NCI-H460 (cell line): Measurements from ENCODE around the gene SCAPER. TPM values are rescaled to one million over a fixed set of nuclear protein-coding genes. Genes with fewer than 3 reads are reported as not detected.
"Not testable (repeated sequence)": the region's sequence is repeated elsewhere in the genome, so short reads cannot be mapped to it uniquely, and the experiment has no call there.

Experiments used
- DNase-seq: peaks from one replicate; pipeline ENCODE4 v3.0.0-alpha.2; 2016; ENCODE audit warnings: low read depth; ENCODE audit errors: extremely low read depth
- total RNA-seq: library from RNA; depleted of rRNA; stranded (reverse); fragments of >200 nt; shearing (Covaris generic); gene quantifications from 2 replicates; pipeline ENCODE4 v1.2.3, GENCODE V29; 2014

SCAPER gene
- total RNA-seq, 1 experiment from 2014 or later: 8.8 TPM

GRCh38 chr15:76514282-76514681 is 390.9 kb downstream of the SCAPER start:
- DNase-seq: no peak

DNA sequence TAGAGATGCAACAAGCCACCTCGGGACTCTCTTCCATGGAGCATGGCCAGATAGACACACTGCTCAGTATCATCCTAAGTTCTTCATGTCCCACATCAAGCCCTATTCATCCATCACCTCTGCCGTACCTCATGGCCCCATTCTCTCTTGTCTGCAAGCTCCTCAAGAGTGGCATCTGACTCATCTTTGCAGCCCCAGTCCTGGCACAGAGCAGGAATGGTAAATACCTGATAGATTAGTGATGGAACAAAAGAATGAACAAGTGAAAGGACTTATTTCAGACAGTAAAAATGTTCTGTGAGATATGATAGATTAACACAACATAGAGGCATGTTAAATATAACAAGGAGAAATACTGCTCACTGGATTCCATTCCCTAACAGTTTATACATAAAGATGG is 392.2 kb downstream of the SCAPER start:
- no peak for DNase-seq

GRCh38 chr15:76510663-76511062 is 394.5 kb downstream of the SCAPER start:
- not testable (repeated sequence) for DNase-seq

DNA sequence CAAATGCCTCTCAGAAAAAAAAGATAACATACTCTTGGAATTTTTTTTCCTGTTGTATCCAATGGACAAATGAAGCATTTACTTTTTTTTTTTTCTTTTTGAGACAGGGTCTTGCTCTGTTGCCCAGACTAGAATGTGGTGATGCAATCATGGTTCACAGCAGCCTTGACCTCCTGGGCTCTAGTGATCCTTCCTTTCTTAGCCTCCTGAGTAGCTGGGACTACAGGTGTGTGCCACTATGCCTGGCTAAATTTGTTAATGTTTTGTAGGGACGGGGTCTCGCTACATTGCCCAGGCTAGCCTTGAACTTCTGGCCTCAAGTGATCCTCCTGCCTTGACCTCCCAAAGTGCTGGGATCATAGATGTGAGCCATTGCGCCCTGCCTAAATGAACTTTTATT is 401.3 kb downstream of the SCAPER start:
- DNase-seq: no peak

GRCh38 chr15:76503121-76503520 is 402.0 kb downstream of the SCAPER start:
- DNase-seq: no peak

- DNase-seq: no peak
These were observed 402.5 kb downstream of the SCAPER start for GRCh38 chr15:76502678-76503077.

GRCh38 chr15:76502185-76502584 is 403.0 kb downstream of the SCAPER start:
- not testable (repeated sequence) for DNase-seq

DNA sequence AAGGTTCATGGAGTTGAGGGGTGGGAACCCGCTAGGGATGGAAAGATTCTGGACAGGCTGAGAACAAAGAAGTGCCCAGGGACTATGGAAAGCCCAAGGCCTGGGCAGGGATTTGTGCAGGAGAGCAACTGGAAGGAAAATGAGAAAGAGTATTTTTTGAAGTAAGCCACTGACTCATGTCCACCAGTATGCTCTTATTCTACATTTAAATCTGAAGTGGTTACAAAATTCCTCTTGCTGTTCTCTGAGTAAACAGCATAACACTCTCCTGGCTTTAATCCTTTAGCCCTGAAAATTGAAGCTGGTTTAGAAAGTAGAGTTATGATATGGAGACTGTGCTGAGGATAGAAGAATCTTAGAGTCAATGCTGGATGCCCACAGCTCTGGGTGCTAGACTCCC is 403.4 kb downstream of the SCAPER start:
- DNase-seq: no peak

DNA sequence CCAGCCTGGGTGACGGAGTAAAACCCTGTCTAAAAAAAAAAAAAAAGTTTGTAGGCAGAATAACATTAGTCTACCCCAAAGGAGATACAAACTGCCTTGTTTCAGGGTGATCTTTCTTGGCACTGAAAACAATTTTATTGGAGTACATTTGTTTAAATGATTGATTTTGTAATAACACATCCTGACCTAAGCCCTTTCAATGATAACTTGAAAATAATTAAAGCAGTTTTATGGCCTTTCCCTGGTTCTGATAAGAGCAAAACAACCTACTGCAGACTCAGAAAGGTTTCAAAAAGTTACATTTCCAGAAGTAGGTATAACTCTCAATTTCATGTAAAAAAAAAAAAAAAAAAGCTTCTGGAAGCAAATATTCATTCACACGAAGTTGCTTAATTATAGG is 404.1 kb downstream of the SCAPER start:
- DNase-seq: no peak

DNA sequence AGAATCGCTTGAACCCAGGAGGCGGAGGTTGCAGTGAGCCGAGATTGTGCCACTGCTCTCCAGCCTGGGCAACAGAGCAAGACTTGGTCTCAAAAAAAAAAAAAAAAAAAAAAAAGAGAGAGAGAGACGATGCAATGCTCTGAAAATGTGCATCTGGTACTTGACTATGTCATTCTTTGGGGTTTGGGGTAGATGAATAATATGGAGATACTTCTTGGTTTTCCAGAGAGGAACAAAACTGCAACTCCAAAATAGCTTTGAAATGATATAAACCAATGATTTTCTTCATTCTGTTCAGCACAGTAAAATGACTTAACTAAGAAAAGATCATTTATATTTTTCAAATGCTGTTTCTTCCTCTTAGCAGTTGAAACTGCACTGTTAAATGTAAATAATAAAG is 409.7 kb downstream of the SCAPER start:
- DNase-seq: no peak

- no peak for DNase-seq
These were observed 412.6 kb downstream of the SCAPER start for GRCh38 chr15:76492538-76492937.

- no peak for DNase-seq
These were observed 421.4 kb downstream of the SCAPER start for GRCh38 chr15:76483752-76484151.

DNA sequence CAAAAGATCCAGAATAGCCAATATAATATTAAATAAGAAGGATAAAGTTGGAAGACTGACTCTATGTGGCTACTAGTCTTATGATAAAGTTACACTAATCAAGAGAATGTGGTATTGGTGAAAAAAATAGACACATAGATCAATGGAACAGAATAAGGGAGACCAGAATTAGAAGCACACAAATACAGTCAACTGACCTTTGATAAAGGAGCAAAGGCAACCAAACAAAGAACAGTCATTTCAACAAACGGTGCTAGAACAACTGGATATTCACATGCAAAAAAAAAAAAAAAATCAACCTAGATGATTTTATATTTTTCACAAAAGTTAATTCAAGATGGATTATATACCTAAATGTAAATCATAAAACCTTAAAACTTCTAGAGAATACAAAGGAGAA is 422.1 kb downstream of the SCAPER start:
- DNase-seq: no peak

GRCh38 chr15:76480267-76480666 is 424.9 kb downstream of the SCAPER start:
- DNase-seq: no peak

DNA sequence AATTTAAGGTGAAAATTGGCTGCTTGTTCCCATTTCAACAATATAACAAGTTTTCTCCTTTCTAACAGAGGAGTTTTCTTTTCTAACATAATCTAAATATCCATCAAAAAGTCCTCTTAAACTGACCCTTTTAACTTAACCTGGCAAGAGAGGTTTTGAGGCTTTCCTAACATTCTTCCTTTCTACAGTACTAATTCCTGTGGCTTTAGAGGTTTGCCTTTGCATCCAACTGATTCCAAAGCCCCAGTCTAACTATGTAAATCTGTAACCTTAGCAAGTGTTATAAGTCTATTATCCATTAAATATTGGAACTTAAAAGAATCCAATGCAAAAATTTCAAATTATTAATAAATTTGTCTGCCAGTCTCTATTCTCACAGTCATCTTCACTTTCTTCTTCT is 434.4 kb downstream of the SCAPER start:
- no peak for DNase-seq

GRCh38 chr15:76468722-76469121 is 436.4 kb downstream of the SCAPER start:
- no peak for DNase-seq

DNA sequence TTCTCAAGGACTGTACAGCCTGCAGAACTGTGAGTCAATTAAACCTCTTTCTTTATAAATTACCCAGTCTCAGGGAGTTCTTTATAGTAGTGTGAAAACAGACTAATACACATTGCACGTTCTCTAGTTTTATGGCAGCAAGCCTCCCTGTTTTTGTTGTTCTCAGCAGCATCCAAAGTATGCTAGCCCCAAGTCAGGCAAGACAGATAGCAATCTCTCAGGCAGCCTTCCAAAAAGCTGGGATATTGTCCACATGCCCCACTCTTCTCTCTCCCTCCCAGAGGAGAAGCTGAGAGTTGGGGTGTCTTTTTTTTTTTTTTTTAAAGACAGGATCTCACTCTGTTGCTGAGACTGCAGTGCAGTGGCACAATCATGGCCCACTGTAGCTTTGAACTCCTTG is 438.0 kb downstream of the SCAPER start:
- DNase-seq: no peak

- DNase-seq: no peak
These were observed 439.4 kb downstream of the SCAPER start for GRCh38 chr15:76465728-76466127.

DNA sequence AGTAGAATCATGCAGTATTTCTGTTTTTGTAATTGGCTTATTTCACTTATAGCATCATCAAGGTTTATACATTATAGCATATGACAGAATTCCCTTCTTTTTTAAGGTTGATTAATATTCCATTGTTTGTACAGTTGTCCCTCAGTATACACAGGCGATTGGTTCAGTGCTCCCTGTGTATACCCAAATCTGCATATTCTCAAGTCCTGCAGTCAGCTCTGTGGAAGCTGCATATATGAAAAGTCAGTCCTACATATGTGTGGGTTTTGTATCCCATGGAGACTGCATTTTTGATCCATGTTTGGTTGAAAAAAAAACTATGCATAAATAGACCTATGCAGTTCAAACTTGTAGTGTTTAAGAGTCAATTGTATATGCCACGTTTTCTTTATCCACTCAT is 440.9 kb downstream of the SCAPER start:
- no peak for DNase-seq

DNA sequence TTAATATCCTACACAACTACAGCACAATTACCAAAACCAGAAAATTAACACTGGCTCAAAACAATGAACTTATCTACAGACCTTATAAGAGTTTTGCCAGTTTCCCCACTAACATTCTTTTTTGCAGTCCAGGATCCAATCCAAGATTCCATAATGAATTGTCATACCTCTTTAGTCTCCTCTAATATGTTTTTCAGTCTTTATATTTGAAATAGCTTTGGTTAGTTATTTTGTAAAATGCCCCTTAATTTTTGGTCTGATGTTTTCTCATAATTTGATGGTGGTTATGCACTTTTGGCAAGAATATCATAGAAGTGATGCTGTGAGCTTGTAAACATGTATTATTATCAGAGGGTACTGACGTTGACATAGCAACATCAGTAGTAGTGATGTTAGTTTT is 444.3 kb downstream of the SCAPER start:
- no peak for DNase-seq

DNA sequence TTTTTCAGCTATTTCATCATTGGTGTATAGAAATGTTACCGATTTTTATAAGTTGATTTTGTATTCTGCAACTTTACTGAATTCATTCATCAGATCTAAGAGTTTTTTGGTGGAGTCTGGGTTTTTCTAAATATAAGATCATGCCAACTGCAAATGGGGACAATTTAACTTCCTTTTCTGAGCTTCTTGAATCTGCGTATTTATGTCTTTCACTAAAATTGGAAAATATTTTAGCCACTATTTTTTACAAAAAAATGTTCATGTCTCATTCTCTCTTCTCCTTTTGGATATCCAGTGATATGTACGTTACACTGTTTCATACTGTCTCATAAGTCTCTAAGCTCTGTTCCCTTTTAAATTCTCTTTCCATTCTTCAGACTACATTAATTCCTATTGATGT is 444.8 kb downstream of the SCAPER start:
- no peak for DNase-seq

GRCh38 chr15:76451540-76451939 is 453.6 kb downstream of the SCAPER start:
- no peak for DNase-seq

GRCh38 chr15:76449455-76449854 is 455.7 kb downstream of the SCAPER start:
- no peak for DNase-seq

GRCh38 chr15:76448755-76449154 is 456.4 kb downstream of the SCAPER start:
- DNase-seq: no peak
